ENCODE results near the gene CACNA1C. TPM values are rescaled to one million over a fixed set of nuclear protein-coding genes. Genes with fewer than 3 reads are reported as not detected.

The CACNA1C gene
- total RNA-seq, 1 experiment from 2014 or later: not detected

GRCh38 chr12:2016862-2017545 lies 35.8 kb upstream of the CACNA1C start:
- Histone ChIP-seq H2AFZ (no peak overlapping the region), H4K20me1 (ENCODE audit: insufficient read depth) (no peaks in the 10 kb centered on the region), H3K79me2 (ENCODE audit: low read depth) (no peaks in the 10 kb centered on the region), H3K27ac (no peak overlapping the region), H3K27me3 (ENCODE audit: insufficient read depth, low read depth) (peaks cover 69% of the 10 kb centered on the region), H3K36me3 (ENCODE audit: low read depth) (no peaks in the 10 kb centered on the region), H3K4me3 (no peak overlapping the region), H3K4me1 (replicated peaks; ENCODE audit: insufficient read depth) (no peaks in the 10 kb centered on the region), H3F3A (ENCODE audit: insufficient read depth, low read depth) (no peaks in the 10 kb centered on the region), H3K9me3 (ENCODE audit: insufficient read depth, low read depth) (no peaks in the 10 kb centered on the region), H3K4me2 (no peak overlapping the region), H3K9me2 (ENCODE audit: insufficient read depth) (no peaks in the 10 kb centered on the region)
- DNase-seq: no peak
- POLR2A ChIA-PET (ENCODE audit: unreplicated experiment): no interaction called here
- TF ChIP-seq EZH2 (IDR thresholded peaks at IDR 0.05; ENCODE audit: low read depth): no peak
- TF ChIP-seq, protein P1, sequence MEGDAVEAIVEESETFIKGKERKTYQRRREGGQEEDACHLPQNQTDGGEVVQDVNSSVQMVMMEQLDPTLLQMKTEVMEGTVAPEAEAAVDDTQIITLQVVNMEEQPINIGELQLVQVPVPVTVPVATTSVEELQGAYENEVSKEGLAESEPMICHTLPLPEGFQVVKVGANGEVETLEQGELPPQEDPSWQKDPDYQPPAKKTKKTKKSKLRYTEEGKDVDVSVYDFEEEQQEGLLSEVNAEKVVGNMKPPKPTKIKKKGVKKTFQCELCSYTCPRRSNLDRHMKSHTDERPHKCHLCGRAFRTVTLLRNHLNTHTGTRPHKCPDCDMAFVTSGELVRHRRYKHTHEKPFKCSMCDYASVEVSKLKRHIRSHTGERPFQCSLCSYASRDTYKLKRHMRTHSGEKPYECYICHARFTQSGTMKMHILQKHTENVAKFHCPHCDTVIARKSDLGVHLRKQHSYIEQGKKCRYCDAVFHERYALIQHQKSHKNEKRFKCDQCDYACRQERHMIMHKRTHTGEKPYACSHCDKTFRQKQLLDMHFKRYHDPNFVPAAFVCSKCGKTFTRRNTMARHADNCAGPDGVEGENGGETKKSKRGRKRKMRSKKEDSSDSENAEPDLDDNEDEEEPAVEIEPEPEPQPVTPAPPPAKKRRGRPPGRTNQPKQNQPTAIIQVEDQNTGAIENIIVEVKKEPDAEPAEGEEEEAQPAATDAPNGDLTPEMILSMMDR (conservative IDR thresholded peaks at IDR 0.05): no peak
- CTCF ChIA-PET: no interaction called here
- intact Hi-C loops (cut with micrococcal nuclease; ENCODE audit: unreplicated experiment): no loop called here
- no TSS peak for BruUV-seq (replicated peaks)

- BruUV-seq (replicated peaks): no TSS peak
- CTCF ChIA-PET: no interaction called here
Measured at GRCh38 chr12:2017546-2018337, 35.0 kb upstream of the CACNA1C start.

DNA sequence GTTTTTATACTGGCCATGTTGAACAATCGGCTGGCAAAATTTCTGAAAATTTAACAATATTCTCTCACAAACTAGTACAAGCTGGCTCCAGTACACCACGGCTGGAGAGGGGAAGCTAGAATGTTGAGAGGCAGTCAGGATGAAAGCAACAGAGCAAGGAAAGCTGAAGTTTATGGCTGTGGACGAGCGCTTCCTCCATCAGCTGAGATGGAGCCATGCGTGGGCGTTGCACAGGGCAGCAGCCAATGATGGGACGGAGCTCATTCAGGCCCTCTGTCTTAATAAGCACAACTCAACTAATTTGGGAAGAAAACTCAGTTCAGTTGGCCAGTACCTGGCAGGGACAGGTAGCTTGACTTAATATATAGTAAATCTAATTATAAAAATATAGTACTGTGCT lies 34.4 kb upstream of the CACNA1C start:
- TF ChIP-seq EZH2 (IDR thresholded peaks at IDR 0.05; ENCODE audit: low read depth): no peak
- TF ChIP-seq, protein P1 (conservative IDR thresholded peaks at IDR 0.05): no peak
- DNase-seq: no peak
- H2AFZ ChIP-seq: no peak overlapping the region
- H3K27ac ChIP-seq: no peak overlapping the region
- ChIA-PET POLR2A (ENCODE audit: unreplicated experiment) (no interaction called here), CTCF (no interaction called here)
- H4K20me1 ChIP-seq (ENCODE audit: insufficient read depth): no peaks in the 10 kb centered on the region
- no peak overlapping the region for H3K4me2 ChIP-seq
- H3K79me2 ChIP-seq (ENCODE audit: low read depth): no peaks in the 10 kb centered on the region
- intact Hi-C loops (cut with micrococcal nuclease; ENCODE audit: unreplicated experiment): no loop called here
- H3K9me3 ChIP-seq (ENCODE audit: insufficient read depth, low read depth): no peaks in the 10 kb centered on the region
- peaks cover 74% of the 10 kb centered on the region for H3K27me3 ChIP-seq (ENCODE audit: insufficient read depth, low read depth)
- H3K9me2 ChIP-seq (ENCODE audit: insufficient read depth): no peaks in the 10 kb centered on the region
- no peak overlapping the region for H3K4me3 ChIP-seq
- H3K36me3 ChIP-seq (ENCODE audit: low read depth): no peaks in the 10 kb centered on the region
- H3K4me1 ChIP-seq (replicated peaks; ENCODE audit: insufficient read depth): no peaks in the 10 kb centered on the region
- BruUV-seq (replicated peaks): no TSS peak
- no peaks in the 10 kb centered on the region for H3F3A ChIP-seq (ENCODE audit: insufficient read depth, low read depth)

More at GRCh38 chr12:2017546-2018337, 35.0 kb upstream of the CACNA1C start:
- TF ChIP-seq EZH2 (IDR thresholded peaks at IDR 0.05; ENCODE audit: low read depth): no peak
- TF ChIP-seq, protein P1 (conservative IDR thresholded peaks at IDR 0.05): no peak
- Histone ChIP-seq H3K4me1 (replicated peaks; ENCODE audit: insufficient read depth) (no peaks in the 10 kb centered on the region), H3K36me3 (ENCODE audit: low read depth) (no peaks in the 10 kb centered on the region), H3K9me3 (ENCODE audit: insufficient read depth, low read depth) (no peaks in the 10 kb centered on the region), H3K4me3 (no peak overlapping the region), H2AFZ (no peak overlapping the region), H3F3A (ENCODE audit: insufficient read depth, low read depth) (no peaks in the 10 kb centered on the region), H4K20me1 (ENCODE audit: insufficient read depth) (no peaks in the 10 kb centered on the region), H3K27ac (no peak overlapping the region), H3K27me3 (ENCODE audit: insufficient read depth, low read depth) (peaks cover 69% of the 10 kb centered on the region), H3K4me2 (no peak overlapping the region), H3K79me2 (ENCODE audit: low read depth) (no peaks in the 10 kb centered on the region), H3K9me2 (ENCODE audit: insufficient read depth) (no peaks in the 10 kb centered on the region)
- POLR2A ChIA-PET (ENCODE audit: unreplicated experiment): no interaction called here
- no peak for DNase-seq
- intact Hi-C loops (cut with micrococcal nuclease; ENCODE audit: unreplicated experiment): no loop called here

Data from PC-9 (cell line).